Neural progenitor cell (in vitro differentiated cells): Measurements from ENCODE around the gene CLTB. TPM values are rescaled to one million over a fixed set of nuclear protein-coding genes. Genes with fewer than 3 reads are reported as not detected.
"Not testable (repeated sequence)": the region's sequence is repeated elsewhere in the genome, so short reads cannot be mapped to it uniquely, and the experiment has no call there.

Experiments used
- DNase-seq: peaks from one replicate; pipeline ENCODE4 v3.0.0-alpha.2; 2016; ENCODE audit warnings: low spot score
- H2AFZ ChIP-seq: fragments of 200-600 bp; sonication (generic); replicated peaks from 2 replicates; pipeline ENCODE4 v1.6.1; 2016; ENCODE audit warnings: antibody characterized with exemption
- H3F3A ChIP-seq: fragments of 200-600 bp; sonication (generic); 2 replicates; pipeline ENCODE4 v1.6.1; 2016; ENCODE audit warnings: antibody characterized with exemption, low read depth
- H3K27ac ChIP-seq: fragments of 200-600 bp; sonication (generic); 2 replicates; pipeline ENCODE4 v1.5.1; 2016; ENCODE audit warnings: mild to moderate bottlenecking
- H3K27me3 ChIP-seq: fragments of 200-600 bp; sonication (generic); 2 replicates; pipeline ENCODE4 v1.6.1; 2016; ENCODE audit warnings: mild to moderate bottlenecking, moderate library complexity
- H3K36me3 ChIP-seq: fragments of 200-600 bp; sonication (generic); 2 replicates; pipeline ENCODE4 v1.5.1; 2016
- H3K4me1 ChIP-seq: fragments of 200-600 bp; sonication (generic); 2 replicates; pipeline ENCODE4 v1.6.1; 2016; ENCODE audit warnings: mixed run types
- H3K4me2 ChIP-seq: fragments of 200-600 bp; sonication (generic); 2 replicates; pipeline ENCODE4 v1.6.1; 2016
- H3K4me3 ChIP-seq: fragments of 200-600 bp; sonication (generic); 2 replicates; pipeline ENCODE4 v1.5.1; 2016
- H3K79me2 ChIP-seq: fragments of 200-600 bp; sonication (generic); 2 replicates; pipeline ENCODE4 v1.6.1; 2016; ENCODE audit warnings: low read depth
- H3K9ac ChIP-seq: fragments of 200-600 bp; sonication (generic); 2 replicates; pipeline ENCODE4 v1.6.1; 2016
- H3K9me3 ChIP-seq: fragments of 200-600 bp; sonication (generic); 2 replicates; pipeline ENCODE4 v1.5.1; 2016; ENCODE audit warnings: low read depth
- H4K20me1 ChIP-seq: fragments of 200-600 bp; sonication (generic); 2 replicates; pipeline ENCODE4 v1.6.1; 2016; ENCODE audit warnings: low read depth
- H3K27ac Mint-ChIP-seq: 3 replicates; pipeline ENCODE4 v1.8.0; 2021; ENCODE audit warnings: mixed read lengths
- H3K27me3 Mint-ChIP-seq: 2 replicates; pipeline ENCODE4 v1.8.0; 2022; ENCODE audit warnings: low read depth, mild to moderate bottlenecking, inconsistent platforms, moderate library complexity, mixed read lengths; ENCODE audit not compliant: insufficient read depth
- H3K36me3 Mint-ChIP-seq: 3 replicates; pipeline ENCODE4 v1.8.0; 2021; ENCODE audit warnings: mixed read lengths
- H3K4me1 Mint-ChIP-seq: 3 replicates; pipeline ENCODE4 v1.8.0; 2021; ENCODE audit warnings: mixed read lengths
- H3K4me3 Mint-ChIP-seq: 3 replicates; pipeline ENCODE4 v1.8.0; 2021; ENCODE audit warnings: mild to moderate bottlenecking, moderate library complexity, mixed read lengths
- H3K9me3 Mint-ChIP-seq: 3 replicates; pipeline ENCODE4 v1.8.0; 2020; ENCODE audit warnings: mixed read lengths
- EZH2 ChIP-seq: fragments of 200-600 bp; sonication (generic); IDR thresholded peaks from 2 replicates; pipeline ENCODE4 v1.6.1; 2017; ENCODE audit warnings: antibody characterized with exemption, mild to moderate bottlenecking, moderate library complexity
- EZH2phosphoT487 ChIP-seq: fragments of 200-600 bp; sonication (generic); IDR thresholded peaks from 2 replicates; pipeline ENCODE4 v1.6.1; 2017; ENCODE audit warnings: antibody characterized with exemption
- total RNA-seq: library from RNA; depleted of rRNA; stranded (reverse); fragments of >200 nt; gene quantifications from 2 replicates; pipeline ENCODE4 v1.2.3, GENCODE V29; 2015; ENCODE audit warnings: low replicate concordance
- TF ChIP-seq, protein P1 (sequence below): fragments of 200-600 bp; sonication (generic); IDR thresholded peaks from 2 replicates; pipeline ENCODE4 v1.5.1; 2017; ENCODE audit warnings: antibody characterized with exemption, mild to moderate bottlenecking

CLTB gene
- total RNA-seq, 1 donor from 2014 or later: 12.6 TPM

DNA sequence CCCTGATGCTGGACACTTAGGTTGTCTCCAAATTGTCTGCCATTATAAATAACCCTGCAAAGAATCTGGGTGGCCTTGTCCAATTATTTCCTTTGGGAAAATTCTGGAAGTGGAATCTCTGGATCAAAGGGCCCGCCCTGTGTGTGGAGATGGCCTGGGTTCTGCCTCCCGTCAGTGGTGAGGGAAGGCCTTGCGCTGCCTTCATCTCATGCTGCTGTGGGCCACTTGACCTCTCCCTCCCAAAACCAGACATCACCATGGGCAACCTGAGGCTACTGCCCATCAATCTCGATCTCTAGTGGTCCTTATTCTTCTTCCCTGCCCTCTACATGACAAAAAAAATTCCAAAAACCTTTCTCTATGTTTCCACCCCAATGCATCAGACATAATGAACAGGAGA, 6.6 kb downstream of the CLTB start:
- H3K79me2 ChIP-seq: no peaks in the 10 kb centered on the region
- H3K27ac Mint-ChIP-seq: no peak overlapping the region
- TF ChIP-seq EZH2 (no peak), EZH2phosphoT487 (no peak)
- TF ChIP-seq, protein P1, sequence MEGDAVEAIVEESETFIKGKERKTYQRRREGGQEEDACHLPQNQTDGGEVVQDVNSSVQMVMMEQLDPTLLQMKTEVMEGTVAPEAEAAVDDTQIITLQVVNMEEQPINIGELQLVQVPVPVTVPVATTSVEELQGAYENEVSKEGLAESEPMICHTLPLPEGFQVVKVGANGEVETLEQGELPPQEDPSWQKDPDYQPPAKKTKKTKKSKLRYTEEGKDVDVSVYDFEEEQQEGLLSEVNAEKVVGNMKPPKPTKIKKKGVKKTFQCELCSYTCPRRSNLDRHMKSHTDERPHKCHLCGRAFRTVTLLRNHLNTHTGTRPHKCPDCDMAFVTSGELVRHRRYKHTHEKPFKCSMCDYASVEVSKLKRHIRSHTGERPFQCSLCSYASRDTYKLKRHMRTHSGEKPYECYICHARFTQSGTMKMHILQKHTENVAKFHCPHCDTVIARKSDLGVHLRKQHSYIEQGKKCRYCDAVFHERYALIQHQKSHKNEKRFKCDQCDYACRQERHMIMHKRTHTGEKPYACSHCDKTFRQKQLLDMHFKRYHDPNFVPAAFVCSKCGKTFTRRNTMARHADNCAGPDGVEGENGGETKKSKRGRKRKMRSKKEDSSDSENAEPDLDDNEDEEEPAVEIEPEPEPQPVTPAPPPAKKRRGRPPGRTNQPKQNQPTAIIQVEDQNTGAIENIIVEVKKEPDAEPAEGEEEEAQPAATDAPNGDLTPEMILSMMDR: no peak
- no peak overlapping the region for H3K4me3 Mint-ChIP-seq
- peaks cover 7% of the 10 kb centered on the region for H3F3A ChIP-seq
- H3K4me1 Mint-ChIP-seq: no peaks in the 10 kb centered on the region
- no peak overlapping the region for H3K27ac ChIP-seq
- no peak overlapping the region for H2AFZ ChIP-seq
- no peak overlapping the region for H3K4me2 ChIP-seq
- peaks cover 5% of the 10 kb centered on the region for H3K4me1 ChIP-seq
- H3K36me3 ChIP-seq: no peaks in the 10 kb centered on the region
- H3K9ac ChIP-seq: no peak overlapping the region
- H3K4me3 ChIP-seq: no peak overlapping the region
- no peaks in the 10 kb centered on the region for H3K27me3 ChIP-seq
- H3K9me3 Mint-ChIP-seq: no peaks in the 10 kb centered on the region
- H4K20me1 ChIP-seq: no peaks in the 10 kb centered on the region
- H3K9me3 ChIP-seq: no peaks in the 10 kb centered on the region
- DNase-seq: no peak
- H3K36me3 Mint-ChIP-seq: no peaks in the 10 kb centered on the region
- H3K27me3 Mint-ChIP-seq: peaks cover 5% of the 10 kb centered on the region

DNA sequence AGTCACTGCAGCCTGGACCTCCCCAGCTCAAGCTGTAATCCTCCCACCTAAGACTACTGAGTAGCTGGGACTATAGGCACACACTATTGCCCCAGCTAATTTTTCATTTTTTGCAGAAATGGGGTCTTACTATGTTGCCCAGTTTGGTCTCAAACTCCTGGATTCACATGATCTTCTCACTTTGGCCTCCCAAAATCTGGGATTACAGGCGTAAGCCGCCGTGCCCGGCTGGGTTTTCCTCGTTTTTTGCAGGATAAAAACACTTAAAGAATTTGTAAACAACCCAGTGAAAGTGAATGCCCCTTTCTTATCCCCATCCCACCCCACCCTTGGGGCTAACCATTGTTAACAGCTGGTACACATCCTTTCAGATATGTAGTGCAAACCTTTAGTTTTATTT, 7.7 kb downstream of the CLTB start:
- TF ChIP-seq EZH2phosphoT487: no peak
- TF ChIP-seq, protein P1: no peak
- TF ChIP-seq EZH2: no peak
- peaks cover 7% of the 10 kb centered on the region for H3F3A ChIP-seq
- no peak for DNase-seq
- no peaks in the 10 kb centered on the region for H3K79me2 ChIP-seq
- H3K9ac ChIP-seq: no peak overlapping the region
- H2AFZ ChIP-seq: no peak overlapping the region
- H3K27me3 ChIP-seq: no peaks in the 10 kb centered on the region
- peaks cover 5% of the 10 kb centered on the region for H3K27me3 Mint-ChIP-seq
- no peaks in the 10 kb centered on the region for H4K20me1 ChIP-seq
- H3K4me3 ChIP-seq: no peak overlapping the region
- H3K4me2 ChIP-seq: no peak overlapping the region
- no peaks in the 10 kb centered on the region for H3K36me3 Mint-ChIP-seq
- no peak overlapping the region for H3K27ac ChIP-seq
- H3K9me3 Mint-ChIP-seq: no peaks in the 10 kb centered on the region
- no peaks in the 10 kb centered on the region for H3K9me3 ChIP-seq
- H3K27ac Mint-ChIP-seq: no peak overlapping the region
- peaks cover 5% of the 10 kb centered on the region for H3K4me1 ChIP-seq
- H3K4me1 Mint-ChIP-seq: no peaks in the 10 kb centered on the region
- no peaks in the 10 kb centered on the region for H3K36me3 ChIP-seq
- H3K4me3 Mint-ChIP-seq: no peak overlapping the region

DNA sequence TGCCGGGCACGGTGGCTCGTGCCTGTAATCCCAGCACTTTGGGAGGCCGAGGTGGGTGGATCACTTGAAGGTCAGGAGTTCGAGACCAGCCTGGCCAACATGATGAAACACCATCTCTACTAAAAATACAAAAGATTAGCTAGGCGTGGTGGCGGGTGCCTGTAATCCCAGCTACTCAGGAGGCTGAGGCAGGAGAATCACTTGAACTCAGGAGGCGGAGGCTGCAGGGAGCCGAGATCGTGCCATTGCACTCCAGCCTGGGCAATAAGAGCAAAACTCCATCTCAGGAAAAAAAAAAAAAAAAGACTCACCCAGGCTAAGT, 8.1 kb downstream of the CLTB start:
- not testable (repeated sequence) for H3K79me2 ChIP-seq, H3F3A ChIP-seq, H3K27ac ChIP-seq, H3K4me2 ChIP-seq, H2AFZ ChIP-seq, H3K27me3 Mint-ChIP-seq, H3K4me3 Mint-ChIP-seq, H3K9me3 ChIP-seq, H3K36me3 ChIP-seq, H3K27me3 ChIP-seq, H4K20me1 ChIP-seq, H3K4me3 ChIP-seq, DNase-seq, H3K4me1 Mint-ChIP-seq, H3K27ac Mint-ChIP-seq, H3K36me3 Mint-ChIP-seq, H3K9ac ChIP-seq, H3K9me3 Mint-ChIP-seq, H3K4me1 ChIP-seq

DNA sequence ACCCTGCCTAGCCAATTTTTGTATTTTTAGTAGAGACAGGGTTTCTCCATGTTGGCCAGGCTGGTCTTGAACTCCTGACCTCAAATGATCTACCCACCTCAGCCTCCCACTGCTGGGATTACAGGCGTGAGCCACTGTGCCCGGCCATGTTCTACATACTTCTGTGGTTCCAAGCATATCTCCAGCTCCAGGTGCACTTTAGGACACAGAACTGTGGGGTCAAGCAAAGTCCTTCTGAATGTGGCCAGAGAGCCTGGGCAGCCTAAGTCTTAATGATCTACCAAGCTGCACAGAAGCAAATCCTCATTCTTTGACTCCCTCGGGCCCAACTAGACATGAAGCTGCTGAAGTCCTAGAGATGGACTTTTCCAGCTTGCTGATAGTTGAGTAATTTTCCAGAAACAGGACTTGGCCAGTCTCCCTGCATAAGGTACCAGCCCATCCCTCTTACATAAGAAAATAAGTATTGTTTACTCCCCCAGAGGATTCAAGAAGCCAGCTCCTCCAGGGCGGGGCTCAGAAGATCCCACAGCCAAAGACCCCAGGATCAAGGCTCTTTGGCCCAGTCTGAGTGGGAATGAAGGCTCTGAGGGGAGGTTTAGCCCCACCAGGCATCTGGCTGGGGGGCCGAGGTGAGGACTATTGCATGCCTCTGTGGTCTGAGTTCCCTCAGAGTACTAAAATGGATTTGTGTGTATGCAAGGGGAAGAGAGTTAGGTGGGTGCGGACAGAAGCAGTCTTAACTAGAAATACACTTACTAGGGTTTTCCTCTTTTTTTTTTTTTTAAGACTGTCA, 8.7 kb downstream of the CLTB start:
- no peaks in the 10 kb centered on the region for H4K20me1 ChIP-seq
- no peak overlapping the region for H3K27ac Mint-ChIP-seq
- no peak overlapping the region for H3K4me3 Mint-ChIP-seq
- no peaks in the 10 kb centered on the region for H3K79me2 ChIP-seq
- H3K36me3 Mint-ChIP-seq: no peaks in the 10 kb centered on the region
- no peaks in the 10 kb centered on the region for H3K36me3 ChIP-seq
- H3K27me3 Mint-ChIP-seq: peaks cover 5% of the 10 kb centered on the region
- no peak overlapping the region for H3K4me3 ChIP-seq
- no peak overlapping the region for H2AFZ ChIP-seq
- no peak overlapping the region for H3K4me2 ChIP-seq
- H3K4me1 Mint-ChIP-seq: peaks cover under 1% of the 10 kb centered on the region
- H3K9me3 Mint-ChIP-seq: no peaks in the 10 kb centered on the region
- no peaks in the 10 kb centered on the region for H3K9me3 ChIP-seq
- TF ChIP-seq, protein P1: no peak
- TF ChIP-seq EZH2 (no peak), EZH2phosphoT487 (no peak)
- H3F3A ChIP-seq: peaks cover 7% of the 10 kb centered on the region
- no peak for DNase-seq
- no peak overlapping the region for H3K9ac ChIP-seq
- H3K27me3 ChIP-seq: no peaks in the 10 kb centered on the region
- peaks cover 5% of the 10 kb centered on the region for H3K4me1 ChIP-seq
- no peak overlapping the region for H3K27ac ChIP-seq
